ENCODE results near the gene ART1. TPM values are rescaled to one million over a fixed set of nuclear protein-coding genes. Genes with fewer than 3 reads are reported as not detected.
"Not testable (repeated sequence)": the region's sequence is repeated elsewhere in the genome, so short reads cannot be mapped to it uniquely, and the experiment has no call there.

ART1 gene
- total RNA-seq, result not detected

- Mint-ChIP-seq H3K4me1 (peaks cover 6% of the 10 kb centered on the region), H3K27me3 (peaks cover 58% of the 10 kb centered on the region)
Measured at GRCh38 chr11:3644817-3645235, at the start of gene ART1. Gene ART1, plus strand, starts transcription at chr11:3645128. Its CDS starts 14,086 bp downstream, at chr11:3659214.

GRCh38 chr11:3597743-3598142 lies 47.2 kb upstream of the ART1 start:
- H3K36me3 Mint-ChIP-seq; H3K4me1 Mint-ChIP-seq; DNase-seq; H3K9me3 Mint-ChIP-seq (ENCODE audit: low read depth); H3K27ac Mint-ChIP-seq; ATAC-seq; H3K27me3 Mint-ChIP-seq; CTCF ChIA-PET; H3K4me3 Mint-ChIP-seq: not testable (repeated sequence)

More at GRCh38 chr11:3644817-3645235, at the start of gene ART1:
- DNase-seq (no peak), ATAC-seq (no peak)
- Mint-ChIP-seq H3K4me3 (no peak within 1 kb of the TSS), H3K36me3 (no peaks in the 10 kb centered on the region), H3K27ac (no peak within 1 kb of the TSS), H3K9me3 (ENCODE audit: low read depth) (no peaks in the 10 kb centered on the region)
- CTCF ChIA-PET, result no interaction called here

GRCh38 chr11:3600201-3600600 lies 44.7 kb upstream of the ART1 start:
- H3K9me3 Mint-ChIP-seq (ENCODE audit: low read depth); H3K4me3 Mint-ChIP-seq; H3K27ac Mint-ChIP-seq; CTCF ChIA-PET; H3K36me3 Mint-ChIP-seq; ATAC-seq; H3K27me3 Mint-ChIP-seq; DNase-seq; H3K4me1 Mint-ChIP-seq: not testable (repeated sequence)

GRCh38 chr11:3604167-3604566 lies 40.8 kb upstream of the ART1 start:
- no peak overlapping the region for H3K27ac Mint-ChIP-seq

GRCh38 chr11:3605283-3605662 lies 39.7 kb upstream of the ART1 start:
- CTCF ChIA-PET, result no interaction called here

More at GRCh38 chr11:3604167-3604566, 40.8 kb upstream of the ART1 start:
- CTCF ChIA-PET, result no interaction called here
- Mint-ChIP-seq H3K27me3 (peaks cover 4% of the 10 kb centered on the region), H3K4me1 (no peaks in the 10 kb centered on the region), H3K9me3 (ENCODE audit: low read depth) (no peaks in the 10 kb centered on the region), H3K4me3 (no peak overlapping the region), H3K36me3 (no peaks in the 10 kb centered on the region)
- ATAC-seq, result no peak
- no peak for DNase-seq

GRCh38 chr11:3605771-3606203 lies 39.1 kb upstream of the ART1 start:
- H3K9me3 Mint-ChIP-seq (ENCODE audit: low read depth), result no peaks in the 10 kb centered on the region
- no peak overlapping the region for H3K27ac Mint-ChIP-seq
- DNase-seq (no peak), ATAC-seq (no peak)
- CTCF ChIA-PET, result no interaction called here
- peaks cover 4% of the 10 kb centered on the region for H3K27me3 Mint-ChIP-seq
- H3K4me3 Mint-ChIP-seq, result no peak overlapping the region
- no peaks in the 10 kb centered on the region for H3K36me3 Mint-ChIP-seq
- no peaks in the 10 kb centered on the region for H3K4me1 Mint-ChIP-seq

More at GRCh38 chr11:3605283-3605662, 39.7 kb upstream of the ART1 start:
- no peak for DNase-seq
- no peaks in the 10 kb centered on the region for H3K4me1 Mint-ChIP-seq
- no peaks in the 10 kb centered on the region for H3K36me3 Mint-ChIP-seq
- H3K4me3 Mint-ChIP-seq, result no peak overlapping the region
- no peak for ATAC-seq
- H3K27me3 Mint-ChIP-seq, result peaks cover 4% of the 10 kb centered on the region
- H3K27ac Mint-ChIP-seq, result no peak overlapping the region
- no peaks in the 10 kb centered on the region for H3K9me3 Mint-ChIP-seq (ENCODE audit: low read depth)

GRCh38 chr11:3609416-3610265 lies 35.3 kb upstream of the ART1 start:
- Mint-ChIP-seq H3K4me1 (peaks cover 6% of the 10 kb centered on the region), H3K36me3 (no peaks in the 10 kb centered on the region), H3K9me3 (ENCODE audit: low read depth) (peaks cover 3% of the 10 kb centered on the region), H3K4me3 (no peak overlapping the region), H3K27me3 (peaks cover 4% of the 10 kb centered on the region), H3K27ac (no peak overlapping the region)
- CTCF ChIA-PET, result interaction anchor here (1.0 to 2.1 kb wide), 3 partner anchors 11 to 199 kb away, joined by 3 to 7 read pairs (median 4); partner anchors contain the start of gene PGAP2
- ATAC-seq (no peak), DNase-seq (no peak)

- H3K27ac Mint-ChIP-seq, result no peak overlapping the region
- no peak overlapping the region for H3K4me3 Mint-ChIP-seq
- CTCF ChIA-PET, result interaction anchor here (1.0 kb wide), 1 partner anchor 122 kb away, joined by 3 read pairs; no protein-coding TSS in a partner anchor
- H3K27me3 Mint-ChIP-seq, result no peaks in the 10 kb centered on the region
- ATAC-seq, result no peak
- peaks cover 10% of the 10 kb centered on the region for H3K4me1 Mint-ChIP-seq
- peaks cover 3% of the 10 kb centered on the region for H3K9me3 Mint-ChIP-seq (ENCODE audit: low read depth)
- no peak for DNase-seq
- no peaks in the 10 kb centered on the region for H3K36me3 Mint-ChIP-seq
Measured at GRCh38 chr11:3610846-3611245, 34.1 kb upstream of the ART1 start.

- CTCF ChIA-PET, result no interaction called here
- no peak overlapping the region for H3K4me3 Mint-ChIP-seq
Measured at GRCh38 chr11:3611976-3612678, 32.8 kb upstream of the ART1 start.

GRCh38 chr11:3613998-3614741 lies 30.8 kb upstream of the ART1 start:
- H3K27me3 Mint-ChIP-seq, result no peaks in the 10 kb centered on the region
- no peak for ATAC-seq

More at GRCh38 chr11:3611976-3612678, 32.8 kb upstream of the ART1 start:
- Mint-ChIP-seq H3K27ac (no peak overlapping the region), H3K36me3 (no peaks in the 10 kb centered on the region), H3K4me1 (peaks cover 10% of the 10 kb centered on the region), H3K9me3 (ENCODE audit: low read depth) (peaks cover 3% of the 10 kb centered on the region), H3K27me3 (no peaks in the 10 kb centered on the region)
- ATAC-seq, result no peak
- no peak for DNase-seq

GRCh38 chr11:3614742-3615171 lies 30.2 kb upstream of the ART1 start:
- Mint-ChIP-seq H3K4me3 (no peak overlapping the region), H3K27me3 (no peaks in the 10 kb centered on the region), H3K9me3 (ENCODE audit: low read depth) (peaks cover 3% of the 10 kb centered on the region), H3K36me3 (no peaks in the 10 kb centered on the region), H3K4me1 (peaks cover 10% of the 10 kb centered on the region), H3K27ac (no peak overlapping the region)
- CTCF ChIA-PET, result interaction anchor here (1.6 kb wide), 1 partner anchor 194 kb away, joined by 5 read pairs; the partner anchor contains the start of gene PGAP2
- peak; percentile 59 for DNase-seq
- ATAC-seq, result peak; percentile 74

More at GRCh38 chr11:3613998-3614741, 30.8 kb upstream of the ART1 start:
- Mint-ChIP-seq H3K36me3 (no peaks in the 10 kb centered on the region), H3K9me3 (ENCODE audit: low read depth) (peaks cover 3% of the 10 kb centered on the region), H3K27ac (no peak overlapping the region), H3K4me1 (peaks cover 10% of the 10 kb centered on the region), H3K4me3 (no peak overlapping the region)
- DNase-seq, result no peak
- CTCF ChIA-PET, result interaction anchor here (1.6 kb wide), 1 partner anchor 195 kb away, joined by 5 read pairs; the partner anchor contains the start of gene PGAP2

- Mint-ChIP-seq H3K4me1 (peaks cover 10% of the 10 kb centered on the region), H3K36me3 (no peaks in the 10 kb centered on the region), H3K27me3 (no peaks in the 10 kb centered on the region), H3K4me3 (no peak overlapping the region), H3K27ac (no peak overlapping the region), H3K9me3 (ENCODE audit: low read depth) (peaks cover 3% of the 10 kb centered on the region)
- no peak for DNase-seq
- no peak for ATAC-seq
- CTCF ChIA-PET, result interaction anchor here (1.6 kb wide), 1 partner anchor 193 kb away, joined by 5 read pairs; the partner anchor contains the start of gene PGAP2
Measured at GRCh38 chr11:3615998-3616397, 28.9 kb upstream of the ART1 start.
